HG02981 (cell line): ENCODE data around the gene EMILIN2.

Source experiments
- ATAC-seq: cut with Tn5 transposase; IDR thresholded peaks from one replicate; pipeline ENCODE4 v1.9.1; 2021; ENCODE audit warnings: mild to moderate bottlenecking, moderate library complexity; ENCODE audit not compliant: unreplicated experiment

Gene EMILIN2

GRCh38 chr18:2897448-2898185 lies 50.8 kb downstream of the EMILIN2 start:
- ATAC-seq = no peak

GRCh38 chr18:2898186-2898640 lies 51.4 kb downstream of the EMILIN2 start:
- no peak for ATAC-seq

GRCh38 chr18:2900684-2901422 lies 54.0 kb downstream of the EMILIN2 start:
- no peak for ATAC-seq

- no peak for ATAC-seq
These were observed 54.7 kb downstream of the EMILIN2 start for GRCh38 chr18:2901423-2901985.

- no peak for ATAC-seq
These were observed 55.5 kb downstream of the EMILIN2 start for GRCh38 chr18:2902327-2902726.

- ATAC-seq = no peak
These were observed 56.2 kb downstream of the EMILIN2 start for GRCh38 chr18:2903006-2903405.

GRCh38 chr18:2905854-2906703 lies 59.3 kb downstream of the EMILIN2 start:
- peak; percentile 30 for ATAC-seq

GRCh38 chr18:2906704-2907549 lies 60.1 kb downstream of the EMILIN2 start:
- peak; percentile 41 for ATAC-seq

- no peak for ATAC-seq
These were observed 60.8 kb downstream of the EMILIN2 start for GRCh38 chr18:2907550-2908135.

- ATAC-seq = no peak
These were observed 61.5 kb downstream of the EMILIN2 start for GRCh38 chr18:2908166-2908945.

- no peak for ATAC-seq
These were observed 62.1 kb downstream of the EMILIN2 start for GRCh38 chr18:2908946-2909335.

- no peak for ATAC-seq
These were observed 62.8 kb downstream of the EMILIN2 start for GRCh38 chr18:2909431-2910140.

GRCh38 chr18:2910261-2910660 lies 63.5 kb downstream of the EMILIN2 start:
- no peak for ATAC-seq

- no peak for ATAC-seq
These were observed 64.1 kb downstream of the EMILIN2 start for GRCh38 chr18:2910751-2911425.

GRCh38 chr18:2911533-2911932 lies 64.7 kb downstream of the EMILIN2 start:
- no peak for ATAC-seq

- no peak for ATAC-seq
These were observed 65.8 kb downstream of the EMILIN2 start for GRCh38 chr18:2912357-2913299.
